ENCODE measurements around the gene CPED1.

- no peak for TF ChIP-seq POLR2AphosphoS5 (IDR thresholded peaks at IDR 0.05; ENCODE audit: low read depth, low read length)
- no peak for TF ChIP-seq REST (IDR thresholded peaks at IDR 0.05; ENCODE audit: insufficient read depth in 1 of 2, low read depth in 2 of 2, low read length in 2 of 2)
- no peak for TF ChIP-seq TAF1 (IDR thresholded peaks at IDR 0.05; ENCODE audit: borderline replicate concordance, insufficient read depth, low read length)
- no peak for TF ChIP-seq SIN3A (IDR thresholded peaks at IDR 0.05; ENCODE audit: borderline replicate concordance, insufficient read depth, low read length)
- TF ChIP-seq FOXP2 (optimal IDR thresholded peaks at IDR 0.05; ENCODE audit: borderline replicate concordance, extremely low read depth, extremely low read length, insufficient read depth), result no peak
Measured at GRCh38 chr7:121048195-121048594, 59.7 kb downstream of the CPED1 start.
